Progenitor cell of endocrine pancreas (in vitro differentiated cells): ENCODE results near the gene EIF2AK3. TPM values are rescaled to one million over a fixed set of nuclear protein-coding genes. Genes with fewer than 3 reads are reported as not detected.

ENCODE experiments used
- DNase-seq: peaks from one replicate; pipeline ENCODE4 v3.0.0; 2021; ENCODE audit warnings: low spot score; ENCODE audit not compliant: unreplicated experiment
- H3K27ac Mint-ChIP-seq: 2 replicates; pipeline ENCODE4 v1.8.0; 2021; ENCODE audit warnings: mild to moderate bottlenecking, moderate library complexity, mixed read lengths
- H3K27me3 Mint-ChIP-seq: 2 replicates; pipeline ENCODE4 v1.8.0; 2021; ENCODE audit warnings: mixed read lengths
- H3K36me3 Mint-ChIP-seq: 2 replicates; pipeline ENCODE4 v1.8.0; 2022; ENCODE audit warnings: mixed read lengths; ENCODE audit not compliant: insufficient read depth
- H3K4me1 Mint-ChIP-seq: 2 replicates; pipeline ENCODE4 v1.8.0; 2021; ENCODE audit warnings: low read depth, mixed read lengths
- H3K4me3 Mint-ChIP-seq: 2 replicates; pipeline ENCODE4 v1.8.0; 2021; ENCODE audit warnings: low read depth, mild to moderate bottlenecking, moderate library complexity, mixed read lengths
- H3K9me3 Mint-ChIP-seq: 2 replicates; pipeline ENCODE4 v1.8.0; 2021; ENCODE audit warnings: low read depth, mixed read lengths
- total RNA-seq: library from RNA; stranded (reverse); gene quantifications from 2 replicates; pipeline ENCODE4 v1.2.1, GENCODE V29; 2021
- TF ChIP-seq, protein P1 (sequence below): fragments of 200-600 bp; sonication (generic); IDR thresholded peaks from one replicate; pipeline ENCODE4 v1.5.0; 2021; ENCODE audit warnings: antibody characterized with exemption, mild to moderate bottlenecking; ENCODE audit not compliant: unreplicated experiment

EIF2AK3 gene
- total RNA-seq, 1 donor from 2014 or later, result 20.5 TPM

DNA sequence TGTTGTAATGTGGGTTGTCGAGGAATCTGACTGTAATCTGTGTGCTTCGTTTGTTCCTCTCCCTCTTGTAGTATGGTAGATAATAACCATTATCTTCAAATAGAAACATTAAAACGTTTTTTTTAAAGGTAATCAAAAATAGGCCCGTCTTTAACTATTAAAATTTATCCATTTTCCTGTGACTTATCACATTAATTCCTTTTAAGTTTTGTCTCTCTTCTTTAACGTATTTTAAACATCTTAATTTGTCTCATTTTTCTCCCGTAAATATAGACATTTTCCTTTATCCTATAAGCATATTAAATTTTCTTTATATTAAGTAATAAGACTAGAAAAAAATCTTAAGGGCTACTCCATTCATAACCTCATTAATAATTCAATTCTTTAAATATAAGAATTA is 41.3 kb downstream of the EIF2AK3 start:
- H3K36me3 Mint-ChIP-seq, result peaks cover 19% of the 10 kb centered on the region

DNA sequence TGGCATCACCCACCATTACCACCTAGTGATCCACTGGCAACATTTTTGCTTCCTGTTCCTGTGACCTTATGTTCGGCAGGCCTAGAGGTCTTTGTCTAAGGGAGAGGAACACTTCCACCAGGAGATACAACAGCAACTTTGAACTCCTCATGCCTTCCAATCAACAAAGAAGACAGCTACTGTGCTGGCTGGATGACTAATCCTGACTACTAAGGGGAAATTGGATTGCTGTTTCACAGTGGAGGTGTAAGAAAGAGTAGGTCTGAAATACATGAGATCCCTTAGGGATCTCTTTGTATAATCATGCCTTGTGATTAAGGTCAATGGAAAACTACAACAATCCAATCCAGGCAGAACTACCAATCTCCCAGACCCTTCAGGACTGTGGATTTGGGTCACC is 45.2 kb downstream of the EIF2AK3 start:
- Mint-ChIP-seq H3K4me1 (no peaks in the 10 kb centered on the region), H3K9me3 (no peaks in the 10 kb centered on the region), H3K4me3 (no peak overlapping the region), H3K27ac (no peak overlapping the region), H3K27me3 (no peaks in the 10 kb centered on the region), H3K36me3 (peaks cover 20% of the 10 kb centered on the region)
- no peak for DNase-seq
- TF ChIP-seq, protein P1, sequence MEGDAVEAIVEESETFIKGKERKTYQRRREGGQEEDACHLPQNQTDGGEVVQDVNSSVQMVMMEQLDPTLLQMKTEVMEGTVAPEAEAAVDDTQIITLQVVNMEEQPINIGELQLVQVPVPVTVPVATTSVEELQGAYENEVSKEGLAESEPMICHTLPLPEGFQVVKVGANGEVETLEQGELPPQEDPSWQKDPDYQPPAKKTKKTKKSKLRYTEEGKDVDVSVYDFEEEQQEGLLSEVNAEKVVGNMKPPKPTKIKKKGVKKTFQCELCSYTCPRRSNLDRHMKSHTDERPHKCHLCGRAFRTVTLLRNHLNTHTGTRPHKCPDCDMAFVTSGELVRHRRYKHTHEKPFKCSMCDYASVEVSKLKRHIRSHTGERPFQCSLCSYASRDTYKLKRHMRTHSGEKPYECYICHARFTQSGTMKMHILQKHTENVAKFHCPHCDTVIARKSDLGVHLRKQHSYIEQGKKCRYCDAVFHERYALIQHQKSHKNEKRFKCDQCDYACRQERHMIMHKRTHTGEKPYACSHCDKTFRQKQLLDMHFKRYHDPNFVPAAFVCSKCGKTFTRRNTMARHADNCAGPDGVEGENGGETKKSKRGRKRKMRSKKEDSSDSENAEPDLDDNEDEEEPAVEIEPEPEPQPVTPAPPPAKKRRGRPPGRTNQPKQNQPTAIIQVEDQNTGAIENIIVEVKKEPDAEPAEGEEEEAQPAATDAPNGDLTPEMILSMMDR, result no peak

More for the DNA sequence above, 41.3 kb downstream of the EIF2AK3 start:
- TF ChIP-seq, protein P1, result no peak
- no peak for DNase-seq
- no peaks in the 10 kb centered on the region for H3K9me3 Mint-ChIP-seq
- H3K4me3 Mint-ChIP-seq, result no peak overlapping the region
- H3K4me1 Mint-ChIP-seq, result no peaks in the 10 kb centered on the region
- H3K27me3 Mint-ChIP-seq, result no peaks in the 10 kb centered on the region
- H3K27ac Mint-ChIP-seq, result no peak overlapping the region

DNA sequence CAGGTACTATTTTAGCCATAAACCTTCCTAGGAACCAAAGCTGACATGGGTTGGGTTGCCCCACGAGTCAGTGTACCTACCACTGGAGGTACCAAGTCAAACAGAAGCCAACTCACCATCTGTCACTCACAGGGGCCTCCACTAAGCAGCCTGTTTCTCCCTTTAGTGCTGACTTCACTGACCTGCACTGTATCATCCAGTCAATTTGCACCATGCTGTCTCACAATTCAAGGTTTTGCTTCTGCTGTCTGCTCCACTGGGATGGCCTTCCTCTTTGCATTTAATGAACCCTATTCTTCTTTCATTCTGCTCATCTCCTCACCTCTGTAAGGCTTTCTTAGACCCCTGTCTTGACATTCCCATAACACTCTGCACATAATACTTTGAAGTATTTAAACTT is 47.2 kb downstream of the EIF2AK3 start:
- no peak for DNase-seq
- Mint-ChIP-seq H3K27ac (no peak overlapping the region), H3K36me3 (peaks cover 20% of the 10 kb centered on the region), H3K27me3 (no peaks in the 10 kb centered on the region), H3K4me3 (no peak overlapping the region), H3K4me1 (no peaks in the 10 kb centered on the region), H3K9me3 (no peaks in the 10 kb centered on the region)
- TF ChIP-seq, protein P1, result no peak

GRCh38 chr2:88575630-88576029 is 51.6 kb downstream of the EIF2AK3 start:
- Mint-ChIP-seq H3K27ac (no peak overlapping the region), H3K9me3 (no peaks in the 10 kb centered on the region), H3K27me3 (no peaks in the 10 kb centered on the region), H3K4me3 (no peak overlapping the region), H3K36me3 (peaks cover 20% of the 10 kb centered on the region), H3K4me1 (no peaks in the 10 kb centered on the region)
- TF ChIP-seq, protein P1, result no peak
- no peak for DNase-seq

GRCh38 chr2:88575051-88575450 is 52.2 kb downstream of the EIF2AK3 start:
- no peaks in the 10 kb centered on the region for H3K4me1 Mint-ChIP-seq
- no peak overlapping the region for H3K27ac Mint-ChIP-seq
- no peaks in the 10 kb centered on the region for H3K27me3 Mint-ChIP-seq
- no peak overlapping the region for H3K4me3 Mint-ChIP-seq
- H3K9me3 Mint-ChIP-seq, result no peaks in the 10 kb centered on the region
- peaks cover 23% of the 10 kb centered on the region for H3K36me3 Mint-ChIP-seq
- DNase-seq, result no peak
- TF ChIP-seq, protein P1, result no peak
